IPS-NIHi7 (cell line): Measurements from ENCODE around the gene CDC34.
A peak's percentile ranks its signal among the peaks of the same experiment; 100 is the strongest.
"Not testable (repeated sequence)": the region's sequence is repeated elsewhere in the genome, so short reads cannot be mapped to it uniquely, and the experiment has no call there.

Experiments used
- DNase-seq: peaks from one replicate; pipeline ENCODE4 v3.0.0; 2012; ENCODE audit warnings: mixed read lengths; ENCODE audit errors: extremely low spot score

The CDC34 gene

GRCh38 chr19:573519-573825 is 41.9 kb downstream of the CDC34 start:
- DNase-seq: no peak

- DNase-seq: no peak
These were observed 43.3 kb downstream of the CDC34 start for GRCh38 chr19:574658-575526.

DNA sequence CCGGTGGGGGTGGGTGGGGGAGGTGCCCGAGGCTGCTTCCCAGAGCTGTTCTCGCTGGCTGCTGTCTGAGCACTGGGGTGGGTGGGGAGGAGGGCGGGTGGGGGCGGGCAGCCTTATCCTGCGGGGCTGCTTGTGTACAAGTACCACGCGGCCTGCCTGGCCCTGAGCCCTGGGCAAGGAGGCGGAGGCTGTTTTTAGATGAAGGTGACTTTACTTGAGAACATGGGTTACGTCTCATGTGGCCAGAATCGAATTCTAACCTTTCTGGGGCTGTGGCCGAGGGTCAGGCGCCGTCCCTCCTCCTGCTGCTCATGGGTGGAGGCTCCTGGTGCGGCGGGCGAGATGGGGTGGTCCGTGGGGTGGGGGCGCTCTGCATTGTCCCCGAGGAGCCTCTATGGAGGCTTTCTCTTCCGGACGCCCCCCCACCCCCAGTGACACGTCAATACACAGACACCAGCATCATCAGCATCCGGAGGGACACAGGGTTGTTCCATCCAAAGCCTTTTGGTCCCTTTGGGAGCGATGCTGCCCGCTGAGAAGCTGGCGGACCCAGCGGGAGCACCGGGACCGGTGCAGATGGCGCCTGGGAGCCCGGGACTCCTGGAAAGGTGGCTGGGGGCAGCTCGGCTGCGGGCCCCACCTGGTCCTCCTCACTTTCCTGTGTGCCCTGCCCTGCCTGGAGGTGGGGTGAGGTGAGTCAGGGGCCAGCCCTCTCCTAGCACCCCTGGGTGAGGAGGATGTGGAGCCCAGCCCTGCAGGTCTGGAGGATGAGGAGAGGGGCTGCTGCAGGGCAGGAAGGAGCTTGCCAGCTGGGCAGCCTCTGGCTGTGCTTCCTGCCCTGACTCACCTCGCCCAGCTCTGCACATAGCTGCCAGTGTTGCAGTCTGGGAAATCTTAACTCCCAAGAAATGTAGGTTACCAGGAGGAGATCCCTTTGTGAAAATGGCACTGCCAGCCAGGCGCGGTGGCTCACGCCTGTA is 44.3 kb downstream of the CDC34 start:
- DNase-seq: no peak

GRCh38 chr19:576768-577438 is 45.3 kb downstream of the CDC34 start:
- no peak for DNase-seq

DNA sequence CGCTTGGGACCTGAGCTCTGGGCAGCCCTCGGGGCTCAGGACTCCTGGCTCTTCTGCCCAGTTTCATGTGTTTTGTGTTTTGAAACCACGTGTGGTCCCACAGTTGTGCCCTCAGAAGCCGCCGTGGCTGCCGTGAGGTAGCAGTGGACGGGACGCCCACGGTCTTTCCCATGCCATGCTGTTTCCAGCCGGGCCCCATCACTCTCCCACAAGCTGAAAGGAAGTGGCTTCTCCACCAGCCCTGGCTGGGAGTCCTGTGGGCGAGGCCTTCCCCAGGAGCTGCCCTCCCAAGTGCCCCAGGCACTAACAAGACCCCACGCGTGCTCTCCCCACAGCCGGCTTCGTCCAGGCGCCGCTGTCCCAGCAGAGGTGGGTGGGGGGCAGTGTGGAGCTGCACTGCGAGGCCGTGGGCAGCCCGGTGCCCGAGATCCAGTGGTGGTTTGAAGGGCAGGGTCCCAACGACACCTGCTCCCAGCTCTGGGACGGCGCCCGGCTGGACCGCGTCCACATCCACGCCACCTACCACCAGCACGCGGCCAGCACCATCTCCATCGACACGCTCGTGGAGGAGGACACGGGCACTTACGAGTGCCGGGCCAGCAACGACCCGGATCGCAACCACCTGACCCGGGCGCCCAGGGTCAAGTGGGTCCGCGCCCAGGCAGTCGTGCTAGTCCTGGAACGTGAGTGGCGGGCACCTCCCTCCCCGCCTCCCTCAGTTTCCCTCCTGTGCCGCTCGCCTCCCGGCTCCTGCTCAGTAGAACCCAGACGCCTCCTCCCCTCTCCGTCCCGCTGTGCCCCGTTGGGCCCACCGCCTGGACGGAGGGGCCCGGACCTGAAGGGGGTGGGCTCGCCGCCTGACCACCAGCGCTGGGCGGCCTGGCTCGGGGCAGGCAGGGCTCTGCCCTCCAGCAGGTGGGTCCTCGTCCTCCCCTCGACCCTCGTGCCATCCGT is 46.2 kb downstream of the CDC34 start:
- no peak for DNase-seq

GRCh38 chr19:579111-579841 is 47.7 kb downstream of the CDC34 start:
- DNase-seq: no peak

GRCh38 chr19:579842-580155 is 48.2 kb downstream of the CDC34 start:
- no peak for DNase-seq

DNA sequence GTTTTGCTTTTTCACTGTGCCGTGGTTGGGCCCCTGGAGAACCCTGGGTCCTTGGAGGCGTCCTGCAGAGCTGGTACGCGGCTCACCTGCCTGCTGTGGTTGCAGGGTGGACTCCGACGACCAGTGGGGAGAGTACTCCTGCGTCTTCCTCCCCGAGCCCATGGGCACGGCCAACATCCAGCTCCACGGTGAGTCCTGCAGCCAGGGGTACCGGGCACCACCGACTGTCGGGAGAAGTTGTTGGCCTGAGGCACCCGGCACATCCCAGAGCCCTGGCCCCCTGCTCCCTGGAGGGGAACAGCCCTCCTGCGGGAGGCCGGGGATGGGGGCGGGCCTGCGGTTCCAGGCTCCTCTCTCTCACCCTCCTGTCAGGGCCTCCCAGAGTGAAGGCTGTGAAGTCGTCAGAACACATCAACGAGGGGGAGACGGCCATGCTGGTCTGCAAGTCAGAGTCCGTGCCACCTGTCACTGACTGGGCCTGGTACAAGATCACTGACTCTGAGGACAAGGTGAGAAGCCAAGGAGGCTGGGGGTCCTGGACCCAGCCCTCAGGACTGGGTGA is 48.8 kb downstream of the CDC34 start:
- no peak for DNase-seq

- DNase-seq: no peak
These were observed 50.0 kb downstream of the CDC34 start for GRCh38 chr19:581399-582111.

- no peak for DNase-seq
These were observed 51.1 kb downstream of the CDC34 start for GRCh38 chr19:582497-583197.

DNA sequence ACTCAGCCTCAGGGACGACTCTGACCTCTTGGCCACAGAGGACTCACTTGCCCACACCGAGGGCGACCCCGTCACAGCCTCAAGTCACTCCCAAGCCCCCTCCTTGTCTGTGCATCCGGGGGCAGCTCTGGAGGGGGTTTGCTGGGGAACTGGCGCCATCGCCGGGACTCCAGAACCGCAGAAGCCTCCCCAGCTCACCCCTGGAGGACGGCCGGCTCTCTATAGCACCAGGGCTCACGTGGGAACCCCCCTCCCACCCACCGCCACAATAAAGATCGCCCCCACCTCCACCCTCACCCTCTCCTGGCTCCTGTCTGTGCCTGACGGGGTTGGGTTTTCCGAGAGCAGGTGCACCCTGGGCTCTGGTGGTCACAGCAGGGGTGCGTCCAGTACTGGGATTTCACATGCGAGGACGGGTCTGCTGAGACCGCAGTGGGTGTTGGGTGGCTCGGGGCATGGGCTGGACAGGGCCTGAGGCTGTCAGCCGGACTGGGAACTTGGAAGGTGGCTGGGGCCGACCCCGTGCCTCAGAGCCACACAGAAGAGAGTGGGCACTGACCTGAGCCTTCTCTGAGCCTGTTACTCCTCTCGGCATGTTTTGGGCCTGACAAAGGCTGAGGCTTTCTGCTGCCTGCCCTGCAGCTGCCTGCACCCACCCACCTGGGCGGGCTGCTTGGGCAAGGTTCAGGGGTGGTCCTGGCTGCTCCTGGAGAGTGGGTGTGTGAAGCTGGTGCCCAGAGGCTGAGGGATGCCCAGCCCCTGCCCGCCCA is 51.8 kb downstream of the CDC34 start:
- no peak for DNase-seq

DNA sequence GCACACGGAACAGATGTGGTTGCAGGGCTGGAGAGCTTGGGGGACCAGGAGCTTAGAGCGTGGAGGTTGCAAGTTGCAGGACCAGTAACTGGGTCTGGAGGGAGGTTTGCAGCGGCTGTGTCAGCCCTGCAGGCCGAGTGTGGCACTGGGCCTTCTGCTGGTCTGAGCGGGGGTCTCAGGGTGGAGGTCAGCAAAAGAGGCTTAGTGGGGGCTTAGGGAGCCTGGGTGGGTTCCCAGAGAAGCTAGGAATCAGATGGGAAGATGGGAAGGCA is 52.3 kb downstream of the CDC34 start:
- no peak for DNase-seq

DNA sequence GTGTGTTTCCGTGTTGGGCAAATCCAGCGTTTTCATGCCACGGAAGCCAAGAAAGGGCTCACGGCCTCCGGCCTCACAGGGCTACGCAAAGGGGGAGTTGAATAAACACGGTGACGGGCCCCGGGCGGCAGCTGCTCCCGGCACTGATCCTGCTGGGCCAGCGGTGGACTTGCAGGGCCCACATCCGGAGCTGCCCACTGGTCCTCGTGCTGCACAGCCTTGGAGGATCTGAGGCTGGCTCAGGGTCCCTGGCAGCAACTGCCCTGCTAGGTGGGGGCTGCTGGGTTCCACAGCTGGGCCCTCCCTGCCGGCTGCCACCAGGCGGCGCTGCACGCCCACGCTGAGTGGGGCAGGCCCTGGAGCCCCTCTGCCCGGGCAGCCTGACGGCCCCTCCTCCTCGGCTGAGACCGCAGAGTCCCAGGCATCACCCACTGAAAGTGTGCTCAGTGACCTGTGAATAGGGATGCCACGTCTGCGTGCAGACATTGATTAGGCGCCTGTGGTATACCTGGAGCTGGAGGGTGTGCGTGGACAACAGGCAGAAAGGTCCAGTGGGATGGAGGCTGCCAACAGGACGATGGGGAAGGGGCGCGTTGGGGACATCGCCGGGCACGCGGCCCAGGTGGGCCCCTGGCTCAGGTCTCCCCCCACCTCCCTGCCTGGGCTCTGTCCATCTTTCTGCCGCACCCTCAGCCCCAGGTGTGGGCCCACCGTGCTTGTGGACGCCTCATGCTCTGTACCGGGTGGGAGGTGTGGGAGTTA is 52.9 kb downstream of the CDC34 start:
- DNase-seq: peak; percentile 88

GRCh38 chr19:585146-585545 is 53.6 kb downstream of the CDC34 start:
- not testable (repeated sequence) for DNase-seq

DNA sequence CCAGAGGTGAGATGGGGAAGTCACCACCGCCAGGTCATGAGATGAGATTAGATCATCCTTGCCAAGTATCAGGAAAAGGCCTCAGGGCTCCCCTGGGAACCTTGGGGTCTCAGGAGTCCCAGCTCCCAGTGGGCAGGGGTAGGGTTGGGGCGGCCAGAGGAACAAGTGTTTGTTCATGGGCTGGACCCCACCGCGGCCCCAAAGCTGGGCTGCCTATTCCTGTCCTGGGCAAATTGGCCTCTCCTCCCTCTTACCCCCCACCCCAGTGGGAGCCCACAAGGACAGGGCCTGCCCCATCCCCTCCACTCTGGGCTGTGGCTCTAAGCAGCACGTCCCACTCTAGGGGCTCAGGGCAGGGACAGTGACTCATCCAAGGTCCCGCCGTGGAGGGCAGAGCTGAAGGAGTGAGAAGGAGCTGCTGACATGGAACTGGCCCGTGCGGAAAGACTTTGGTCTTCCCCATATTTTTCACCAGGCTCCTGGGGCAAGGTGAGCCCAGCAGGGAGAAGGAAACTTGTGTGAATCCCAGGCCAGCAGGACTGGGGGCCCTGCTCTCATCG is 54.1 kb downstream of the CDC34 start:
- no peak for DNase-seq

GRCh38 chr19:588093-588740 is 56.7 kb downstream of the CDC34 start:
- DNase-seq: peak; percentile 85
